A375 (cell line): ENCODE measurements around the gene TCTN3. TPM values are rescaled to one million over a fixed set of nuclear protein-coding genes. Genes with fewer than 3 reads are reported as not detected.

Experiments used
- total RNA-seq: library from RNA; depleted of rRNA; stranded (reverse); fragments of >200 nt; shearing (Covaris generic); gene quantifications from 2 replicates; pipeline ENCODE4 v1.2.3, GENCODE V29; 2014; rRNA removed

TCTN3 gene
- 18.7 and 20.0 TPM in 2 replicates for total RNA-seq

GRCh38 chr10:95693668-95694534 is at the start of gene TCTN3:
TCTN3 (minus strand) TSS chr10:95693927; CDS start chr10:95693899, 28 bp downstream.

GRCh38 chr10:95656291-95657164 is 37.2 kb downstream of the TCTN3 start, which contains the start of gene ALDH18A1:
ALDH18A1 (minus strand) TSS chr10:95656711; CDS start chr10:95653377, 3,334 bp downstream.

Other genes starting within 250 kb of the TCTN3 start
- 3.1 and 4.6 TPM in 2 replicates for gene SORBS1, start 132.6 kb downstream of the TCTN3 start, total RNA-seq
- 81.7 and 83.9 TPM in 2 replicates for gene ALDH18A1, start 37.2 kb downstream of the TCTN3 start, total RNA-seq
- 0.08 TPM in 1 of 2 replicates, not detected in the other for gene ENTPD1, start 62.2 kb upstream of the TCTN3 start, total RNA-seq
- gene CC2D2B, start 214.0 kb upstream of the TCTN3 start, total RNA-seq: 0.24 TPM in 1 of 2 replicates, not detected in the other